Measurements from ENCODE around the gene HS3ST3B1.

DNA sequence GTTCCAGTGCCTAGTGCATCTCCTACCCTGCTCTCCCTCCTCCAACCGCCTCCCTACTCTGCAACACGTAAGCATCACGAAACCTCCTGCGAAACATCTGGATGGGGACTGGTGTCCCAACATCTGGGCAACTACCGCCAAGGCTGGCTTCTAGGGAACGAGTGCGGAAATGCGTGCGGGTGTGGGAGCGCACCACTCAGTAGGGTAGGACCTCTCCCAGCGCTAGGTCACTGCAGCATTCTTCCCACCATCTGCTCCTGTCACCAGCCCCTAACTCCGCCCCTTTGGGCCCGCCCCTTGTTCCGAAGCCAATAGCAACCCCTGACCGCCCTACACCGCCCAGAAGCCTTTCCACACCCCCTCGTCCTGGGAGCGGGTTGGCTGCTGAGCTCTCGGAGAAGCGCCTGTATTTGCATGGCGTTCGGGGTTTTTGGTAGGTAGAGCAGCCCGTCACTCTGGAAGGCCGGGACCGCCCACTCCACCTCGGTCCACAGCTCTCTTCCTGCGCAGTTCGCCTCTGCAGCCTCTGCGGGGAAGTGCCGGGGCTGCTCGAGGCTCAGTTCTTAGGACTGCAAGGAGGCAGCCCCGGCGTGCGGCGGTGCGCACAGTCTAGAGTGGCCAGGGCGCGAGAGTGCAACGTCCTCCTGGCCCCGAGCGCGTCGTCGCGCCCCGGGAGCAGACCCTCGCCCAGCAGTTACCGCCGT lies at the start of gene HS3ST3B1:
- TF ChIP-seq REST (IDR thresholded peaks at IDR 0.05; ENCODE audit: insufficient read depth in 1 of 2, low read depth in 2 of 2, low read length in 1 of 2) (no peak), POLR2AphosphoS5 (IDR thresholded peaks at IDR 0.05; ENCODE audit: low read depth, low read length) (no peak)
- TF ChIP-seq, protein P1, sequence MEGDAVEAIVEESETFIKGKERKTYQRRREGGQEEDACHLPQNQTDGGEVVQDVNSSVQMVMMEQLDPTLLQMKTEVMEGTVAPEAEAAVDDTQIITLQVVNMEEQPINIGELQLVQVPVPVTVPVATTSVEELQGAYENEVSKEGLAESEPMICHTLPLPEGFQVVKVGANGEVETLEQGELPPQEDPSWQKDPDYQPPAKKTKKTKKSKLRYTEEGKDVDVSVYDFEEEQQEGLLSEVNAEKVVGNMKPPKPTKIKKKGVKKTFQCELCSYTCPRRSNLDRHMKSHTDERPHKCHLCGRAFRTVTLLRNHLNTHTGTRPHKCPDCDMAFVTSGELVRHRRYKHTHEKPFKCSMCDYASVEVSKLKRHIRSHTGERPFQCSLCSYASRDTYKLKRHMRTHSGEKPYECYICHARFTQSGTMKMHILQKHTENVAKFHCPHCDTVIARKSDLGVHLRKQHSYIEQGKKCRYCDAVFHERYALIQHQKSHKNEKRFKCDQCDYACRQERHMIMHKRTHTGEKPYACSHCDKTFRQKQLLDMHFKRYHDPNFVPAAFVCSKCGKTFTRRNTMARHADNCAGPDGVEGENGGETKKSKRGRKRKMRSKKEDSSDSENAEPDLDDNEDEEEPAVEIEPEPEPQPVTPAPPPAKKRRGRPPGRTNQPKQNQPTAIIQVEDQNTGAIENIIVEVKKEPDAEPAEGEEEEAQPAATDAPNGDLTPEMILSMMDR (IDR thresholded peaks at IDR 0.05) = no peak; the same call in 1 of the 2 replicates

All from Panc1 (cell line).